Effector memory CD8-positive, alpha-beta T cell (primary cell): Measurements from ENCODE around the gene RNPS1.

Experiments used
- ATAC-seq: fragments of 150-1000 bp; cut with Tn5 transposase; replicated peaks from 2 replicates; pipeline ENCODE4 v1.10.0; 2021; ENCODE audit warnings: mild to moderate bottlenecking, moderate library complexity
- DNase-seq, 3 experiments: peaks; one replicate each; pipeline ENCODE4 v3.0.0; 2021
- H3K27ac Mint-ChIP-seq, 2 donors: one replicate each; pipeline ENCODE4 v1.8.0; 2022; ENCODE audit warnings: mild to moderate bottlenecking in 2 of 2, mixed read lengths in 2 of 2, moderate library complexity in 2 of 2
- H3K27me3 Mint-ChIP-seq, 2 donors: one replicate each; pipeline ENCODE4 v1.8.0; 2022; ENCODE audit warnings: mixed read lengths in 2 of 2
- H3K36me3 Mint-ChIP-seq: one replicate; pipeline ENCODE4 v1.8.0; 2022; ENCODE audit warnings: mild to moderate bottlenecking, moderate library complexity, mixed read lengths; ENCODE audit not compliant: insufficient read depth
- H3K4me1 Mint-ChIP-seq, 2 donors: one replicate each; pipeline ENCODE4 v1.8.0; 2022; ENCODE audit warnings: low read depth in 2 of 2, mixed read lengths in 2 of 2
- H3K4me3 Mint-ChIP-seq, 2 donors: one replicate each; pipeline ENCODE4 v1.8.0; 2022; ENCODE audit warnings: mild to moderate bottlenecking in 2 of 2, mixed read lengths in 2 of 2, moderate library complexity in 2 of 2
- H3K9me3 Mint-ChIP-seq, 2 donors: one replicate each; pipeline ENCODE4 v1.8.0; 2022; ENCODE audit warnings: mixed read lengths in 2 of 2

The RNPS1 gene

DNA sequence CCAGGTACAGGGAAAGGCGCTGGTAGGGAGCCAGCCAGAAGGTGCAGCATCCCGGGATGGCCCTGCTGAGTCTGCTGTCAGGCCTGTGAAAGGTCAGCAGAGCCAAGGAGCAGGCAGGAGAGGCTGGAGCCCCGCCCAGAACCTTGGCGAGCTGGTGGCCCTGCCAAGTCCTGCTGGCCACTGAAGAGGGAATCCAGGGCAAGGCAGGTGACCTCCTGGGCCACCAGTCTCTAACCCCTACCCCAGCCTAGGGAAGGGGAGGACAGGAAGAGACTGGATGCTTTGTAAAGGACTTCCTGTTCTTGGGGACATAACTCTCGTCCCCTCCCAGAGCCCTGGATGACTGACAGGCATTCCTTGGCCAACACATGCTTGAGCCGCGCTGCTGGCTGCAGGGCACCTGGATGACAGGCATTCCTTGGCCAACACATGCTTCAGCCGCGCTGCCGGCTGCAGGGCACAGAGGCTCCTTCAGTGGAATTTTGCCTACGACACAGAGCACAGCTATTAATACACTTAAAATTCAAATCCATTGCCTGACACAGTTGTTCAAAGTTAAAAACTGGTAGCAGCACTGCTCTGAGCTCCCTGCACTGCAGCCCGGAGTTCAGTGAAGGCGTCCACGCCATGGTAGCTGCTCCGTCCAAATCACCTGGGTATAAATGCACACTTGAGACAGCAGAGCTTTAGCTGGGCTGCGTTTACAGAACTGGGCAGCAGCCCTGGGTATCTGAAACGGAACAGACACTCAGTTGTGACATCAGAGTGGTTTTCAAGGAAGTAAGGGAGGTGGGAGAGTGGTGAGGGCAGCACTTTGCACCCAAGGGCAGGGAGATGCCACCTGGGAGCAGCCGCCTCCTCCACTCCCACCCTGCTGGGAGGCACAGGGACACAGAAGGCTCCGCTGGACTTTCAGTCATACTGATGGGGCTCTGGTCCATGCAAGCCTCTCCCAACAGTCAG, 55.3 kb downstream of the RNPS1 start:
- Mint-ChIP-seq H3K27me3 (no peaks in the 10 kb centered on the region), H3K4me3 (peak overlapping the region; percentile 62 to 68), H3K36me3 (peaks cover 24% of the 10 kb centered on the region), H3K4me1 (peaks cover 18 to 20% of the 10 kb centered on the region in 2 donors), H3K9me3 (no peaks in the 10 kb centered on the region), H3K27ac (peak overlapping the region; percentile 68 to 79)
- DNase-seq (no peak), ATAC-seq (no peak)

DNA sequence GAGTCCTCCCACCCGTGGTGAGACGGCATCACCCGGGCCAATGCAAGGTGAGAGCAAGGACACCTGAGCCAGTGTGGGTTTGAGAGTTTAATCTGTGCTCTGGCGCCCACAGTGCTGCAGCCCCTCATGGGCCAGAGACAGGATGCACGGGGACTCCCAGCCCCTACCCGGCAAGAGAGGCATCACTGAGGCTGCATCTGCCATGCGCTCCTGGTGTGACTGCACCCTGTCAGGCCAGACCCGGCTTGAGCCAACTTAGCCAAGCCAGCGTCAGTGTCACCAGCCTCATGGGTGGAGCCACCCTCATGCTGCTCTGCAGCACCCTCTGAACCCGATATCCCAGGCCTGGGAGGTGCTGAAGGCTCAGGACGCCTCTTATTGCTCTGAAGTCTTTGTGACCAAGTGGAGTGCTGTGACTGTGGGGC, 56.0 kb downstream of the RNPS1 start:
- peak overlapping the region; percentile 18 to 34 for H3K4me3 Mint-ChIP-seq
- H3K4me1 Mint-ChIP-seq, result peaks cover 22 to 24% of the 10 kb centered on the region in 2 donors
- H3K27me3 Mint-ChIP-seq, result no peaks in the 10 kb centered on the region
- H3K27ac Mint-ChIP-seq, result no peak overlapping the region
- no peak for DNase-seq
- no peak for ATAC-seq
- H3K9me3 Mint-ChIP-seq, result no peaks in the 10 kb centered on the region
- peaks cover 27% of the 10 kb centered on the region for H3K36me3 Mint-ChIP-seq

DNA sequence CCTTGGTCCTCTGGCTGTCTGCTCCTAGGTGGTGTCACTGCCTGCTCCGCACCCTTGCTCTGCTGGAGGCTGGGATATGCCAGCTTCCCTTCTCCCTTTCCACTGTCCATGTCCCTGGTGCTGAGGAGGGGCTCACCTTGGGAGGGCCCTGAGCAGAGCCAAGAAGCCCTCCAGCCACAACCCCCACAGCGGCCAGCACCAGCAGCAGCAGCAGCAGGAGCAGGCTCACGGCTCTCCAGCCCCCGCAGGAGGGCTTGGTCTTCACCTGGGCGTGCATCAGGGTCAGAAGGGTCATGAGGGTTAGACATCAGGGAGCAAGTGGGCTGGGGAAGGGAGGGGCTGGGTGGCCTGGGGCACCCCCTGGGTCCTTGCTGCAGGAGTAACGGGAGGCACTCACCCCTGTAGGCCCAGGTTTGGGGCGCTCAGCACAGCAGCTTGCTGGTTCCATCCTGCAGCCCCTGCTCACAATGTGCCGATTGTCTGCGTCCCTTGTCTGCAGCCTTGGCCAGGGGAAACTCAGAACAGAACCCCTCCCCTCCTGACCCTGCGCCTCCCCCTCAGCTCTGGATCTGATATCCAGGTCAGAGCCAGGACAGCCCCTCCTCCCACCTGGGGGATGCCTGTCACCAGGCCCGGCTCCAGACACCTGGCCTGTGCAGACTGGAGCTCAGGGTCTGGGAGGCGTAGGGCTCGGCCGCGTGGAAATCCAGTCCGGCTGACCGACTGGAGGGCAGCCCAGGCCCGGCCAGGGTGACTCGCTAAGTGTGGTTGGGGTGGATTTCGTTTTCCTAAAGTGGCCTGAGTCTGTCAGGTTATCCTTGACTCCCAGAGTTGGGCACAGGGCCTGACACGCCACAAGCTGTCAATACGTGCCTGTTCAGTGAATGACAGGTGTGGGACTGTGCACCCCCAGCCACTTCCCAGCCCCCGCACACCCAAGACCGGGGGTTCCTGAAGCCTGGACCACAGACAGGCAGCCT, 57.2 kb downstream of the RNPS1 start, which contains the start of gene BRICD5:
TSS of gene BRICD5 (minus strand) at position 478 of the 980 bp plus-strand sequence. CDS start at position 448, 30 bp downstream.
- H3K36me3 Mint-ChIP-seq, result peaks cover 22% of the 10 kb centered on the region
- DNase-seq (no peak), ATAC-seq (no peak)
- no peak within 1 kb of the TSS for H3K27ac Mint-ChIP-seq
- H3K4me3 Mint-ChIP-seq, result peak within 1 kb of the TSS in 1 of 2 donors; percentile 34
- H3K4me1 Mint-ChIP-seq, result peaks cover 24 to 30% of the 10 kb centered on the region in 2 donors
- H3K9me3 Mint-ChIP-seq, result no peaks in the 10 kb centered on the region
- H3K27me3 Mint-ChIP-seq, result no peaks in the 10 kb centered on the region

DNA sequence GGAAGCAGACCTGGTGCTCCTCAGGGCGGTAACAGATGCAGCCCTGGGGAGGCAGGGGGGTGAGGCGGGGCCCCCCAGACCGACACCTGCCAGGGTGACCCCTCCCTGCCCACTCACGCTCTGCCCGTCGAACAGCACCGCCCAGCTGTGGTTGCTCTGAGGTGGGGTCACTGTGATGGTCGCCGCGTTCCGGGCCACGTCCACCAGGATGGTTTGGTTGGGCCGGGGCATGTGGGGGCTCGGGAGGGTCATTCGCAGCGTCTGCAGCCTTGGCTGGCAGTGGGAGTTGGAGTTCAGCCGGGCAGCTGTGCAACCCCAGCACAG, 58.0 kb downstream of the RNPS1 start:
- no peaks in the 10 kb centered on the region for H3K27me3 Mint-ChIP-seq
- no peak for DNase-seq
- H3K9me3 Mint-ChIP-seq, result no peaks in the 10 kb centered on the region
- H3K36me3 Mint-ChIP-seq, result peaks cover 25% of the 10 kb centered on the region
- H3K27ac Mint-ChIP-seq, result no peak overlapping the region
- no peak overlapping the region for H3K4me3 Mint-ChIP-seq
- no peak for ATAC-seq
- H3K4me1 Mint-ChIP-seq, result peaks cover 24 to 30% of the 10 kb centered on the region in 2 donors

DNA sequence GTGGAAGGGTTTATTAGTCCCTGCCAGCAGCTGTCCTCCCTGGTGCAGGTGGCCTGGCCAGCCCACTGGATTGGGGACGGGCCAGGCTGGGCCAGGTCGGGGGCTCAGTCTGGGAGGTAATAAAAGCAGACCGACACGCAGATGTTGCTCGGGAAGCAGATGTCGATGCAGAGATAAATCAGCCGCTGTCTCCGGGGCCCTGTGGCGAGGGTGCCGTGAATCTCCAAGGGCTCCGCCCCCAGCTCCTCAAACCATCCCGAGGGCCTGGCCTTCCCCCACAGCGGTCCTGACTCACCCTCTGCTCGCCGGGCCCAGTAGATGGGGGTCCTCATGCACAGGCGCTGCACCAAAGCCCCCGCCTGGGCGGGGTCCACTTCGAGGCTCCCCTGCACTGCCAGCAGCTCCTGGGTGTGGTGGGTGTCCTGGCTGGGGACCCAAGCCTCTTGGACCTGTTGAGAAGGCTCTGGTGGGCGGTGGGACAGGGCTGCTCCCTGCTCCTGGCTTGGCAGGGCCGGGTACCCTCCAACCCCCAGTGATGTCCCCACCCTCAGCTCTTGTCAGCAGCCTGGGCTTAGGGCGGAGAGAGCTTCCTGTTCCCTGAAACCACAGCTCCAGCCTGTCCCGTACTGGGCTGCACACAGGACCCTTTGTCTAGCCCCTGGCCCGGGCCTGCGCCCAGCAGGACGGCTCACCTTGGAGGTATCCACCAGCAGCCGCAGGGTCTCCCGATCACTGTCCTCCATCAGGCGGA, 58.5 kb downstream of the RNPS1 start:
- ATAC-seq, result no peak

DNA sequence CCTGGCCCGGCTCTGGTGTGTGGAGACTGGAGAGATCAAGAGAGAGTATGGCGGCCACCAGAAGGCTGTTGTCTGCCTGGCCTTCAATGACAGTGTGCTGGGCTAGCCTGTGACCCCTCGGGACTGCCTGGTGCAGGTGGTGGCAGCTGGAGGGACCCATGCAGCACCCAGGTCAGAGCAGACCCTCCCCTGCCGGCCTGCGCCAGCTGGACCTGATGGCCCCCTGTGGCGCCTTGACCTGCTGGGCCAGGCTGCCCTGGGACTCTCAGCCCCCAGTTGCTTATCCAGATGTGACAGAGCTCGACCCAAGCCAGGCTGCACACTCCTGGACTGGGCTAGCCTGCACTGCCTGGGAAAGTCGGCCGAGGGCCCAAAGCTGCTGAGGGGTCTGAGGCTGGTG, 59.2 kb downstream of the RNPS1 start:
- Mint-ChIP-seq H3K36me3 (peaks cover 21% of the 10 kb centered on the region), H3K27ac (no peak overlapping the region), H3K9me3 (no peaks in the 10 kb centered on the region), H3K27me3 (no peaks in the 10 kb centered on the region), H3K4me1 (peaks cover 31 to 37% of the 10 kb centered on the region in 2 donors), H3K4me3 (no peak overlapping the region)
- no peak for ATAC-seq
- no peak for DNase-seq

More for the DNA sequence above, 58.5 kb downstream of the RNPS1 start:
- DNase-seq, result no peak
- no peaks in the 10 kb centered on the region for H3K27me3 Mint-ChIP-seq
- peaks cover 21% of the 10 kb centered on the region for H3K36me3 Mint-ChIP-seq
- no peak overlapping the region for H3K27ac Mint-ChIP-seq
- peaks cover 27 to 34% of the 10 kb centered on the region in 2 donors for H3K4me1 Mint-ChIP-seq
- H3K9me3 Mint-ChIP-seq, result no peaks in the 10 kb centered on the region
- no peak overlapping the region for H3K4me3 Mint-ChIP-seq

DNA sequence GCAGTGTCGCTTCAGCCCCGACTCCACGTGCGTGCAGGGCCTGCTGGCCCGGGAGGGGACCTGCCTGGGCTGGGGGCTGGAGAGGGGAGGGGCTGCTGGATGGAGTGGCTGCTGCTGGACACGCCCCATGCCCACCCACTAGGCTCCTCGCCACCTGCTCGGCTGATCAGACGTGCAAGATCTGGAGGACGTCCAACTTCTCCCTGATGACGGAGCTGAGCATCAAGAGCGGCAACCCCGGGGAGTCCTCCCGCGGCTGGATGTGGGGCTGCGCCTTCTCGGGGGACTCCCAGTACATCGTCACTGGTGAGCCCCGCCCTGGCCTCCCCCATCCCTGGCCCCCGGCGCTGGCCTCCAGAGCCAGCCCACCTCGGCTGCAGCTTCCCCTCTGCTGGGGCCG, 59.6 kb downstream of the RNPS1 start:
- Mint-ChIP-seq H3K27me3 (no peaks in the 10 kb centered on the region), H3K27ac (no peak overlapping the region), H3K4me1 (peaks cover 33% of the 10 kb centered on the region in 2 donors), H3K9me3 (no peaks in the 10 kb centered on the region), H3K4me3 (no peak overlapping the region), H3K36me3 (peaks cover 21% of the 10 kb centered on the region)
- ATAC-seq (no peak), DNase-seq (no peak)

DNA sequence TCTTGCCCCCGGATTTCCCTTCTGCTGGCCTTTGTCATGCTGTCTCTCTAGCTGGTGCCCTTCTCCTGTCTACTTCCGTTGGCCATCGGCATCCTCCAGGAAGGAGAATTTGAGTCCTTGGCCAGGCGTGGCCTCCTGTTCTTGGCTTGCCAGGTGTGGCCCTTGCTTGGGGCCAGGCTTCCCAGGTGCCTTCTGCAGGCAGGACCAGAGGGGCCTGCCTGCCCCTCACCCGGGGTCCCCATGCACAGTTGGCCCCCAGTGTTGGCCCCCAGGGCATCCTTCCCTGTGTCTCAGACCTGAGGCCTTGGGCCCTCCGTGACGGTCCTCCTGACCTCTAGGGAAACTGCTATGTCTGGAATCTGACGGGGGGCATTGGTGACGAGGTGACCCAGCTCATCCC, 60.1 kb downstream of the RNPS1 start:
- H3K9me3 Mint-ChIP-seq, result no peaks in the 10 kb centered on the region

DNA sequence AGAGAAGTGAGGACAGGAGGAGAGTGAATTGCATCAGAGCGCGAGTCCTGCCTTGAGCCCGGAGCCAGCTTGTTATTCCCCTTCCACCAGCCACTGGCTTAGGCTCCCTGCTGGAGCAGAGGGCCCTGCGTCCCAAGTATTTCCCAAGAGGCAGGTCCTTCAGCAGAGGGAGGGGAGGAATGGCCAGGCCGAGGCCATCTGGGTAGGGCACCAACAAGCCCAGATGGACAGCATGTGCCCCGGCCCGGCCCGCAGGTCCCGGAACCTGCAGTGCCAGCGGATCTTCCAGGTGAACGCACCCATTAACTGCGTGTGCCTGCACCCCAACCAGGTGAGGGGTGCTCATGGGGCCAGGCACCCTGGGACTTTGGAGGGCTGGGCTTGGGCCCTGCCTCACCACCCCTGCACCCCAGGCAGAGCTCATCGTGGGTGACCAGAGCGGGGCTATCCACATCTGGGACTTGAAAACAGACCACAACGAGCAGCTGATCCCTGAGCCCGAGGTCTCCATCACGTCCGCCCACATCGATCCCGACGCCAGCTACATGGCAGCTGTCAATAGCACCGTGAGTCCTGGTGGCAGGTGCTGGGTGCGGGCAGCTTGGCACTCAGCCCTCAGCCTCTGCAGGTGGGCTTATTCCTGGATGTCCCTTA, 61.0 kb downstream of the RNPS1 start:
- Mint-ChIP-seq H3K27me3 (no peaks in the 10 kb centered on the region), H3K9me3 (no peaks in the 10 kb centered on the region), H3K27ac (no peak overlapping the region), H3K36me3 (peaks cover 24% of the 10 kb centered on the region), H3K4me1 (peaks cover 21 to 25% of the 10 kb centered on the region in 2 donors), H3K4me3 (peak overlapping the region; percentile 71 to 81)
- ATAC-seq (no peak), DNase-seq (no peak)

More for the DNA sequence above, 60.1 kb downstream of the RNPS1 start:
- ATAC-seq, result no peak
- H3K27ac Mint-ChIP-seq, result peak overlapping the region in 1 of 2 donors; percentile 38
- H3K4me1 Mint-ChIP-seq, result peaks cover 28 to 30% of the 10 kb centered on the region in 2 donors
- H3K4me3 Mint-ChIP-seq, result peak overlapping the region in 1 of 2 donors; percentile 54
- H3K36me3 Mint-ChIP-seq, result peaks cover 21% of the 10 kb centered on the region
- no peak for DNase-seq
- no peaks in the 10 kb centered on the region for H3K27me3 Mint-ChIP-seq

DNA sequence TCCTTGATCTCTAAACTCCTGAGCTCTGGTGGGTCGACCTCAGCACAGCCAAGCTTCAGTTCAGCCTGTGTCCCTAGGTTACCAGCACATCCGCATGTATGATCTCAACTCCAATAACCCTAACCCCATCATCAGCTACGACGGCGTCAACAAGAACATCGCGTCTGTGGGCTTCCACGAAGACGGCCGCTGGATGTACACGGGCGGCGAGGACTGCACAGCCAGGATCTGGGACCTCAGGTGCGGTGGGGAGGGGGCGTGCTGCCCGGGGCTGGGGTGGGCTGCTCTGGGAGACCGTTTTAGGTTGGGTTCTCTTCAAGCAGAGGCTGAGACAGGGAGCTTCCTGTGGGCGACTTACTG, 61.5 kb downstream of the RNPS1 start:
- DNase-seq (no peak), ATAC-seq (no peak)
- no peaks in the 10 kb centered on the region for H3K27me3 Mint-ChIP-seq
- peaks cover 18 to 22% of the 10 kb centered on the region in 2 donors for H3K4me1 Mint-ChIP-seq
- peak overlapping the region in 1 of 2 donors; percentile 90 for H3K27ac Mint-ChIP-seq
- H3K9me3 Mint-ChIP-seq, result no peaks in the 10 kb centered on the region
- peak overlapping the region; percentile 71 to 81 for H3K4me3 Mint-ChIP-seq
- H3K36me3 Mint-ChIP-seq, result peaks cover 24% of the 10 kb centered on the region

DNA sequence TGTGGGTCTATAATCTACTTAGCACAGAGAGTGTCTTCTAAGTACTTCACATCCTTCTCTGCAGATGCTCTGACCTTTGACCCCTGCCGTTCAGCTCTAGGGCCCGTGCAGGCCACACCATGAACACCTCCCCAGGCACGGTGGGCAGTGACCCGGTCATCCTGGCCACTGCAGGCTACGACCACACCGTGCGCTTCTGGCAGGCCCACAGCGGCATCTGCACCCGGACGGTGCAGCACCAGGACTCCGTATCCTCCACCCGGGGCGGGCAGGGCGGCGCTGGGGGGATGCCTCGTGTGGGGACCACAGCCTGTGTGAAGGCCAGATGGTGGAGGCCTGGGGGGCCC, 62.0 kb downstream of the RNPS1 start:
- peaks cover 18 to 22% of the 10 kb centered on the region in 2 donors for H3K4me1 Mint-ChIP-seq
- no peaks in the 10 kb centered on the region for H3K9me3 Mint-ChIP-seq
- H3K27ac Mint-ChIP-seq, result peak overlapping the region in 1 of 2 donors; percentile 90
- ATAC-seq (no peak), DNase-seq (no peak)
- H3K36me3 Mint-ChIP-seq, result peaks cover 24% of the 10 kb centered on the region
- H3K4me3 Mint-ChIP-seq, result peak overlapping the region; percentile 71 to 81
- H3K27me3 Mint-ChIP-seq, result no peaks in the 10 kb centered on the region

DNA sequence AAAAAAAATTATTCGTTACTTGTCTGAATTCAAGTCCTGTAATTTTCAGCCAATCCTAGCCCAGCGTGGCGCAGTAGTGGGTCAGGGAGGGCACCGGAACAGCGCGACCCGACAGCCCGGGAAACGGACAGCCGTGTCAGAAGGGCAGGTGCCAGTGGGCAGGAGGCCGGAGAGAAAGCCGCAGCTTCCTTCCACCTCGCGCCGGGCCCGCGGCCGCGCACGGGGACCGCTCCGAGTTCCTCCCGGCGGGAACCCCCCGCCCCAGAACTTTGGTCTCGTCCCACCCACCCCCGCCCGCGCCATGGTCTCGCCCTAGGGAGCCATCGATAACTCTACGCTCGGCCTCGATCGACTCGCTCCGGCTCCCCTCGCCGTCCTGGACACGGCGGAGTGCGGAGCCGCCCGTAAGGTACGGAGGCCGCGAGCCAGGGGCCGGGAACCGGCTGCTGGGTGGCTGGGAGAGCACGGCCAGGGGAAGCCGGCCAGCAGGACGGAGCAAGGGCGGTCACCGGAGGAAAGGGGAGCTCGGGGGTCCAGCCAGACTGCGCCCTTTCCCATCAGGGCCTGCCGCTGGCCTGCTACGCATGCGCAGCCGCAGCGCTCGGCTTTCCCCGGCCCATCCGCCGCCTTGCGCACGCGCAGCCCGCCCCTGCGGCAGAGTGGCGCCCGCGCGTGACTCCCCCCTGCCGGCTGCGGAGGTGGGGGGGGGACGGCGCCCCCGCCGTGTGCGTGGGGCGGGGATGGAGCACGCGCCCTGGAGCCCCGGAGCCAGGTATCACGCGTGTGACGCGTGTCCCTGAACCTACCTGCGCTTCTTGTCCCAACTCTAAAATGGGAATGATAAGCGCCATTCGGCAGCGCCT, 62.6 kb downstream of the RNPS1 start, which contains the start of gene MLST8:
TSS of gene MLST8 (plus strand) at position 351 of the 863 bp plus-strand sequence. CDS start 632 bp downstream, outside the sequence.
- H3K27me3 Mint-ChIP-seq, result peaks cover under 1 to 3% of the 10 kb centered on the region in 2 donors
- H3K27ac Mint-ChIP-seq, result peak within 1 kb of the TSS; percentile 85 to 90
- ATAC-seq, result peak; percentile 86
- H3K9me3 Mint-ChIP-seq, result no peaks in the 10 kb centered on the region
- DNase-seq, result peak; percentile 91 to 94 (median 93)
- H3K4me3 Mint-ChIP-seq, result peak within 1 kb of the TSS; percentile 71 to 81
- H3K36me3 Mint-ChIP-seq, result peaks cover 19% of the 10 kb centered on the region
- peaks cover 18 to 22% of the 10 kb centered on the region in 2 donors for H3K4me1 Mint-ChIP-seq
